Ramos (cell line): ENCODE results near the gene CDH23.

Source experiments
- in situ Hi-C: fragments of 300-500 bp; cut with MboI; formaldehyde crosslinking; loops from one replicate; pipeline ENCODE4 v1.14.3; 2022; ENCODE audit warnings: low sequenced_read_pairs; ENCODE audit not compliant: unreplicated experiment

The CDH23 gene

GRCh38 chr10:71458387-71458786 is 61.7 kb downstream of the CDH23 start:
- in situ Hi-C loops: no loop called here

- in situ Hi-C loops: no loop called here
These were observed 62.8 kb downstream of the CDH23 start for GRCh38 chr10:71459513-71459912.

GRCh38 chr10:71460615-71461014 is 63.9 kb downstream of the CDH23 start:
- in situ Hi-C loops: no loop called here

GRCh38 chr10:71461457-71461856 is 64.7 kb downstream of the CDH23 start:
- in situ Hi-C loops: no loop called here

GRCh38 chr10:71462062-71462935 is 65.6 kb downstream of the CDH23 start:
- in situ Hi-C loops: no loop called here

GRCh38 chr10:71463111-71463510 is 66.4 kb downstream of the CDH23 start:
- in situ Hi-C loops: no loop called here

GRCh38 chr10:71465551-71466252 is 69.0 kb downstream of the CDH23 start:
- in situ Hi-C loops: no loop called here

- in situ Hi-C loops: no loop called here
These were observed 69.6 kb downstream of the CDH23 start for GRCh38 chr10:71466330-71466729.

- in situ Hi-C loops: no loop called here
These were observed 70.4 kb downstream of the CDH23 start for GRCh38 chr10:71467161-71467560.

- in situ Hi-C loops: no loop called here
These were observed 71.0 kb downstream of the CDH23 start for GRCh38 chr10:71467569-71468362.

GRCh38 chr10:71468363-71469094 is 71.8 kb downstream of the CDH23 start:
- in situ Hi-C loops: no loop called here

- in situ Hi-C loops: no loop called here
These were observed 74.3 kb downstream of the CDH23 start for GRCh38 chr10:71471006-71471405.

- in situ Hi-C loops: no loop called here
These were observed 75.2 kb downstream of the CDH23 start for GRCh38 chr10:71471957-71472365.

GRCh38 chr10:71472466-71472865 is 75.7 kb downstream of the CDH23 start:
- in situ Hi-C loops: no loop called here

GRCh38 chr10:71472912-71473311 is 76.2 kb downstream of the CDH23 start:
- in situ Hi-C loops: no loop called here

GRCh38 chr10:71473671-71474599 is 77.2 kb downstream of the CDH23 start:
- in situ Hi-C loops: no loop called here

- in situ Hi-C loops: no loop called here
These were observed 78.1 kb downstream of the CDH23 start for GRCh38 chr10:71474702-71475242.

- in situ Hi-C loops: no loop called here
These were observed 78.6 kb downstream of the CDH23 start for GRCh38 chr10:71475243-71475871.
